ENCODE data around the gene DCT. TPM values are rescaled to one million over a fixed set of nuclear protein-coding genes. Genes with fewer than 3 reads are reported as not detected.

DCT gene
- total and polyA plus RNA-seq, 2 of the 8 experiments (the other 6 are each of a cell fraction or from before 2014, with no cell fraction given), result 0.02 TPM; not detected in 1

- H3K79me1 ChIP-seq (ENCODE audit: low read depth, low read length), result no peaks in the 10 kb centered on the region
- POLR2A ChIA-PET (ENCODE audit: partially characterized antibody), result no interaction called here
- H3K4me3 ChIP-seq (ENCODE audit: extremely low read depth in 1 of 4, insufficient read depth in 2 of 4, low read depth in 3 of 4, low read length in 4 of 4), result no peak overlapping the region
- H3K36me3 ChIP-seq (ENCODE audit: control insufficient read depth in 2 of 4, insufficient read depth in 4 of 4, low read length in 3 of 4), result no peaks in the 10 kb centered on the region
- no peak overlapping the region for H2BK20ac ChIP-seq (ENCODE audit: low read length)
- H3K4me1 ChIP-seq (replicated peaks in 1 of 4; ENCODE audit: control insufficient read depth in 3 of 4, insufficient read depth in 4 of 4, low read length in 3 of 4), result no peaks in the 10 kb centered on the region
- H3K23ac ChIP-seq (ENCODE audit: insufficient read length), result no peak overlapping the region
- no peak overlapping the region for H2AFZ ChIP-seq (ENCODE audit: low read length)
- no peak overlapping the region for H2AK5ac ChIP-seq (ENCODE audit: low read depth, low read length)
- no peak overlapping the region for H4K8ac ChIP-seq (ENCODE audit: extremely low read depth, insufficient read depth, low read length)
- H3K9ac ChIP-seq (replicated peaks in 1 of 4; ENCODE audit: extremely low read depth in 1 of 4, low read depth in 3 of 4, low read length in 3 of 4), result no peak overlapping the region
- CTCF ChIA-PET (ENCODE audit: partially characterized antibody), result interaction anchor here (0.6 to 1.5 kb wide), 5 partner anchors 11 to 209 kb away, joined by 3 to 4 read pairs (median 3); no protein-coding TSS in a partner anchor
- no peak overlapping the region for H4K5ac ChIP-seq (ENCODE audit: insufficient read length, low read depth, low read length)
- FAIRE-seq (no peak), DNase-seq (ENCODE audit: low read depth in 1 of 2, low spot score in 2 of 2) (no peak)
- H2BK5ac ChIP-seq (ENCODE audit: low read depth, low read length), result no peak overlapping the region
- H2BK120ac ChIP-seq (replicated peaks; ENCODE audit: low read depth, low read length), result no peak overlapping the region
- no peak overlapping the region for H4K91ac ChIP-seq (replicated peaks; ENCODE audit: insufficient read length, low read length)
- H3K4me2 ChIP-seq (ENCODE audit: insufficient read depth in 1 of 2, low read depth in 2 of 2, low read length in 2 of 2), result no peak overlapping the region
- no peak overlapping the region for H2BK12ac ChIP-seq (ENCODE audit: low read depth, low read length)
- H3K27ac ChIP-seq (ENCODE audit: low read depth, low read length), result no peak overlapping the region
- TF ChIP-seq RXRA (IDR thresholded peaks at IDR 0.05; ENCODE audit: insufficient read depth, low read depth, low read length), result no peak
- TF ChIP-seq POLR2AphosphoS5 (IDR thresholded peaks at IDR 0.05; ENCODE audit: low read depth, low read length), result no peak
- no peaks in the 10 kb centered on the region for H3K23me2 ChIP-seq (ENCODE audit: low read depth, low read length)
- H3K4ac ChIP-seq (replicated peaks; ENCODE audit: insufficient read length, low read depth, low read length), result no peak overlapping the region
- 65% methylated on average over 3 of the region's 3 CpGs; no CpG with 5 or more reads in 1 of the 2 experiments for WGBS, 2 experiments (ENCODE audit: extremely low coverage in 1 of 2, insufficient coverage in 1 of 2, insufficient read length in 1 of 2, insufficient replicate concordance in 2 of 2, low coverage in 1 of 2, low lambda C conversion rate in 2 of 2, missing lambda C conversion rate in 1 of 2)
- peaks cover 0 to 6% of the 10 kb centered on the region in 2 experiments; a peak in 2 of 4 replicates for H3K9me3 ChIP-seq (ENCODE audit: insufficient read depth in 2 of 2, low read depth in 1 of 2, low read length in 1 of 2)
- H4K20me1 ChIP-seq (replicated peaks in 1 of 2; ENCODE audit: control insufficient read depth in 1 of 2, insufficient read depth in 2 of 2, low read length in 2 of 2), result no peaks in the 10 kb centered on the region
- H3K56ac ChIP-seq (replicated peaks; ENCODE audit: insufficient read length, low read depth, low read length), result no peak overlapping the region
- H3K14ac ChIP-seq (ENCODE audit: insufficient read length), result no peak overlapping the region
- no peak overlapping the region for H2BK15ac ChIP-seq (ENCODE audit: low read length)
- H3K79me2 ChIP-seq (ENCODE audit: control insufficient read depth in 1 of 2, insufficient read depth in 2 of 2, low read length in 2 of 2), result no peaks in the 10 kb centered on the region
- H3K18ac ChIP-seq (ENCODE audit: extremely low read depth, low read length), result no peak overlapping the region
- no peaks in the 10 kb centered on the region for H3K27me3 ChIP-seq (replicated peaks in 1 of 4; ENCODE audit: control insufficient read depth in 3 of 4, extremely low read depth in 1 of 4, insufficient read depth in 3 of 4, low read length in 3 of 4)
Measured at GRCh38 chr13:94411747-94412146, 67.7 kb downstream of the DCT start.

Measured in H1 (cell line).